HCT116 (cell line): Measurements from ENCODE around the gene CLIC4. TPM values are rescaled to one million over a fixed set of nuclear protein-coding genes. Genes with fewer than 3 reads are reported as not detected.

ENCODE experiments used
- EGR1 ChIP-seq: IDR thresholded peaks from 2 replicates; pipeline ENCODE4 v1.6.1; 2012; ENCODE audit warnings: low read depth
- EZH2 ChIP-seq: fragments of 200-600 bp; sonication (generic); IDR thresholded peaks from 2 replicates; pipeline ENCODE4 v1.6.1; 2017; ENCODE audit warnings: antibody characterized with exemption, mixed run types
- EZH2phosphoT487 ChIP-seq: fragments of 200-600 bp; IDR thresholded peaks from 2 replicates; pipeline ENCODE4 v1.6.1; 2018; ENCODE audit warnings: antibody characterized with exemption, borderline replicate concordance
- FOSL1 ChIP-seq: IDR thresholded peaks from 2 replicates; pipeline ENCODE4 v1.6.1; 2012; ENCODE audit warnings: low read depth
- POLR2AphosphoS5 ChIP-seq: IDR thresholded peaks from 2 replicates; pipeline ENCODE4 v1.6.1; 2011; ENCODE audit warnings: mild to moderate bottlenecking, low read depth, low read length, moderate library complexity
- RAD21 ChIP-seq: IDR thresholded peaks from 2 replicates; pipeline ENCODE4 v1.6.1; 2012; ENCODE audit warnings: low read depth, mild to moderate bottlenecking
- TCF7L2 ChIP-seq: IDR thresholded peaks from 2 replicates; pipeline ENCODE4 v1.7.0; 2011; ENCODE audit warnings: borderline replicate concordance, inconsistent platforms; ENCODE audit not compliant: insufficient read depth, insufficient read length; ENCODE audit errors: extremely low read depth
- ZFX ChIP-seq: fragments of 450-650 bp; IDR thresholded peaks from 2 replicates; pipeline ENCODE4 v1.6.1; 2017
- total RNA-seq: library from RNA; stranded (reverse); gene quantifications from one replicate; pipeline ENCODE4 v1.2.1, GENCODE V29; 2021; ENCODE audit not compliant: unreplicated experiment
- TF ChIP-seq, protein P1 (sequence below): IDR thresholded peaks from 2 replicates; pipeline ENCODE4 v1.6.1; 2011; ENCODE audit warnings: mild to moderate bottlenecking, low read length, moderate library complexity; ENCODE audit not compliant: insufficient replicate concordance; ENCODE audit errors: extremely low read depth
- TF ChIP-seq, protein P2 (sequence below): IDR thresholded peaks from 2 replicates; pipeline ENCODE4 v1.6.1; 2012
- TF ChIP-seq, protein P3 (sequence below): IDR thresholded peaks from 2 replicates; pipeline ENCODE4 v1.6.1; 2012; ENCODE audit warnings: low read depth

Gene CLIC4
- total RNA-seq, 1 experiment from 2014 or later: 77.2 TPM

DNA sequence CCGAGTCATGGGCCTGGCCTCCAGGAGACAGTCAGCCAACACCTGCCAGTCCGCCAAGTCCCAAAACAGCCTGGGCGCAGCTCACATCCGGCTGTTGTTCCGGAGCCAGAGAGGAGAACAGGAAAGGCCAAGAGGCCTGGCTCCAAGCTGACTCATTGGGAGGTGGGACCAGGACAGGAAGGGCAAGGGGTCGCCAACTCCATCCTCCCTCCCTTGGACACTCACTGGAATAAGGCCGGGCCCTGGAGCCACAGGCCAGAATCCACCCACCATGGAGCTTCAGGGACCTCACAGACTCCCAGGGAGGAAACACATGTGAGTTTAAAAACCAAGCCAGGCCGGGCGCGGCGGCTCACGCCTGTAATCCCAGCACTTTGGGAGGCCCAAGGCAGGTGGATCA, 25.1 kb upstream of the CLIC4 start (continued):
- TF ChIP-seq, protein P1, sequence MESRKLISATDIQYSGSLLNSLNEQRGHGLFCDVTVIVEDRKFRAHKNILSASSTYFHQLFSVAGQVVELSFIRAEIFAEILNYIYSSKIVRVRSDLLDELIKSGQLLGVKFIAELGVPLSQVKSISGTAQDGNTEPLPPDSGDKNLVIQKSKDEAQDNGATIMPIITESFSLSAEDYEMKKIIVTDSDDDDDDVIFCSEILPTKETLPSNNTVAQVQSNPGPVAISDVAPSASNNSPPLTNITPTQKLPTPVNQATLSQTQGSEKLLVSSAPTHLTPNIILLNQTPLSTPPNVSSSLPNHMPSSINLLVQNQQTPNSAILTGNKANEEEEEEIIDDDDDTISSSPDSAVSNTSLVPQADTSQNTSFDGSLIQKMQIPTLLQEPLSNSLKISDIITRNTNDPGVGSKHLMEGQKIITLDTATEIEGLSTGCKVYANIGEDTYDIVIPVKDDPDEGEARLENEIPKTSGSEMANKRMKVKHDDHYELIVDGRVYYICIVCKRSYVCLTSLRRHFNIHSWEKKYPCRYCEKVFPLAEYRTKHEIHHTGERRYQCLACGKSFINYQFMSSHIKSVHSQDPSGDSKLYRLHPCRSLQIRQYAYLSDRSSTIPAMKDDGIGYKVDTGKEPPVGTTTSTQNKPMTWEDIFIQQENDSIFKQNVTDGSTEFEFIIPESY: no peak
- TF ChIP-seq EZH2 (no peak), FOSL1 (no peak), EGR1 (no peak), EZH2phosphoT487 (no peak), ZFX (no peak), TCF7L2 (no peak), POLR2AphosphoS5 (no peak), RAD21 (no peak)
- TF ChIP-seq, protein P2, sequence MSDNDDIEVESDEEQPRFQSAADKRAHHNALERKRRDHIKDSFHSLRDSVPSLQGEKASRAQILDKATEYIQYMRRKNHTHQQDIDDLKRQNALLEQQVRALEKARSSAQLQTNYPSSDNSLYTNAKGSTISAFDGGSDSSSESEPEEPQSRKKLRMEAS: no peak
- TF ChIP-seq, protein P3, sequence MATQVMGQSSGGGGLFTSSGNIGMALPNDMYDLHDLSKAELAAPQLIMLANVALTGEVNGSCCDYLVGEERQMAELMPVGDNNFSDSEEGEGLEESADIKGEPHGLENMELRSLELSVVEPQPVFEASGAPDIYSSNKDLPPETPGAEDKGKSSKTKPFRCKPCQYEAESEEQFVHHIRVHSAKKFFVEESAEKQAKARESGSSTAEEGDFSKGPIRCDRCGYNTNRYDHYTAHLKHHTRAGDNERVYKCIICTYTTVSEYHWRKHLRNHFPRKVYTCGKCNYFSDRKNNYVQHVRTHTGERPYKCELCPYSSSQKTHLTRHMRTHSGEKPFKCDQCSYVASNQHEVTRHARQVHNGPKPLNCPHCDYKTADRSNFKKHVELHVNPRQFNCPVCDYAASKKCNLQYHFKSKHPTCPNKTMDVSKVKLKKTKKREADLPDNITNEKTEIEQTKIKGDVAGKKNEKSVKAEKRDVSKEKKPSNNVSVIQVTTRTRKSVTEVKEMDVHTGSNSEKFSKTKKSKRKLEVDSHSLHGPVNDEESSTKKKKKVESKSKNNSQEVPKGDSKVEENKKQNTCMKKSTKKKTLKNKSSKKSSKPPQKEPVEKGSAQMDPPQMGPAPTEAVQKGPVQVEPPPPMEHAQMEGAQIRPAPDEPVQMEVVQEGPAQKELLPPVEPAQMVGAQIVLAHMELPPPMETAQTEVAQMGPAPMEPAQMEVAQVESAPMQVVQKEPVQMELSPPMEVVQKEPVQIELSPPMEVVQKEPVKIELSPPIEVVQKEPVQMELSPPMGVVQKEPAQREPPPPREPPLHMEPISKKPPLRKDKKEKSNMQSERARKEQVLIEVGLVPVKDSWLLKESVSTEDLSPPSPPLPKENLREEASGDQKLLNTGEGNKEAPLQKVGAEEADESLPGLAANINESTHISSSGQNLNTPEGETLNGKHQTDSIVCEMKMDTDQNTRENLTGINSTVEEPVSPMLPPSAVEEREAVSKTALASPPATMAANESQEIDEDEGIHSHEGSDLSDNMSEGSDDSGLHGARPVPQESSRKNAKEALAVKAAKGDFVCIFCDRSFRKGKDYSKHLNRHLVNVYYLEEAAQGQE: no peak
- TF ChIP-seq, all 23 proteins: peak for 3
